K562 (cell line): ENCODE results near the gene GPRIN1.

Source experiments
- ASH1L ChIP-seq: fragments of 450-650 bp; IDR thresholded peaks from 2 replicates; pipeline ENCODE4 v1.6.1; 2018; ENCODE audit warnings: borderline replicate concordance, mild to moderate bottlenecking, low read depth; ENCODE audit not compliant: partially characterized antibody
- JUNB ChIP-seq: fragments of 450-650 bp; formaldehyde crosslinking; conservative IDR thresholded peaks from 2 replicates; pipeline ENCODE4 v1.4.0; 2020; ENCODE audit warnings: mild to moderate bottlenecking
- KLF6 ChIP-seq: fragments of 250-450 bp; sonication (Bioruptor Pico); IDR thresholded peaks from 2 replicates; pipeline ENCODE4 v1.4.0; 2020; ENCODE audit warnings: mild to moderate bottlenecking, moderate library complexity, borderline replicate concordance
- MEF2D ChIP-seq: conservative IDR thresholded peaks from 2 replicates; pipeline ENCODE4 v1.6.1; 2016; ENCODE audit warnings: low read depth, missing genetic modification characterization, missing compliant biosample characterization
- NFIC ChIP-seq: fragments of 450-650 bp; IDR thresholded peaks from 2 replicates; pipeline ENCODE4 v1.6.1; 2017; ENCODE audit warnings: mild to moderate bottlenecking, inconsistent platforms
- OTX1 ChIP-seq: fragments of 450-650 bp; formaldehyde crosslinking; IDR thresholded peaks from 2 replicates; pipeline ENCODE4 v1.4.0; 2022; ENCODE audit warnings: mild to moderate bottlenecking
- PML ChIP-seq: IDR thresholded peaks from 2 replicates; pipeline ENCODE4 v1.6.1; 2012; ENCODE audit warnings: low read length, inconsistent platforms
- RAD21 ChIP-seq, 2 experiments: fragments of 250-450 bp in 1 of 2; fragments of 450-650 bp in 1 of 2; sonication (Bioruptor Pico) in 1 of 2; formaldehyde crosslinking in 1 of 2; IDR thresholded peaks in 1 of 2; conservative IDR thresholded peaks in 1 of 2; 2 replicates each; pipeline versions ENCODE4 v1.4.0 to v1.8.0; 2020 to 2022; ENCODE audit warnings: mild to moderate bottlenecking in 2 of 2, moderate library complexity in 1 of 2
- ZNF263 ChIP-seq: sonication (generic); formaldehyde crosslinking; IDR thresholded peaks from 2 replicates; pipeline ENCODE4 v1.8.0; 2022; ENCODE audit warnings: mild to moderate bottlenecking, missing genetic modification reagents, borderline replicate concordance
- ZNF274 ChIP-seq: IDR thresholded peaks from 2 replicates; pipeline ENCODE4 v1.6.1; 2011; ENCODE audit warnings: low read depth, mild to moderate bottlenecking, low read length, moderate library complexity, borderline replicate concordance
- TF ChIP-seq, protein P1 (sequence below), 2 experiments: IDR thresholded peaks; 2 replicates each; pipeline ENCODE4 v1.6.1; 2012; ENCODE audit warnings: improper control_type of control experiment in 2 of 2, low read depth in 2 of 2, low read length in 2 of 2, borderline replicate concordance in 1 of 2
- TF ChIP-seq, protein P2 (sequence below), 3 experiments: fragments of 200-800 bp in 1 of 3; fragments of 250-450 bp in 1 of 3; fragments of 450-650 bp in 1 of 3; sonication (Bioruptor Pico) in 1 of 3; sonication (Bioruptor generic) in 1 of 3; formaldehyde crosslinking in 1 of 3; IDR thresholded peaks; 2 replicates each; pipeline versions ENCODE4 v1.6.1 to v1.8.0; 2016 to 2022; ENCODE audit warnings: mild to moderate bottlenecking in 2 of 3, missing genetic modification characterization in 2 of 3, missing compliant biosample characterization in 1 of 3, moderate library complexity in 1 of 3

DNA sequence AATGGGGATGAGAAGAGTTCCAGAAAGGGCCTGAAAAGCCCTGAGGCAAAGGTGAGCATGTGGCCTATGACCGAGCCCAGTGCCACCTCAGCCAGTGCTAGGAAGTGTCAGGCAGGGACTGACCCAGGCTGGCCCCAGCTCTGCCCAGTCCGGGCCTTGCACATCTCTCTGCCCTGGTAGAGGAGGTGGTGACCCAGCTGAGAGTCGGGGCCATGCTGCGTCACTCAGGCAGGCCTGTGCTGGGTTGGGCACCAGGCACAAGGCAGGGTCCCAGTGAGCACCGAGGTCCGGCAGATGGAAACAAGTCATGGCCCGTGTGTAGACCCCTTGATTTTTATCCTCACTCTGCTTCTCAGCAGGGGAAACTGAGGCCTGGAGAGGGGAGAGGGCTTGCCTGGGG, 60.1 kb downstream of the GPRIN1 start:
- TF ChIP-seq, protein P1, sequence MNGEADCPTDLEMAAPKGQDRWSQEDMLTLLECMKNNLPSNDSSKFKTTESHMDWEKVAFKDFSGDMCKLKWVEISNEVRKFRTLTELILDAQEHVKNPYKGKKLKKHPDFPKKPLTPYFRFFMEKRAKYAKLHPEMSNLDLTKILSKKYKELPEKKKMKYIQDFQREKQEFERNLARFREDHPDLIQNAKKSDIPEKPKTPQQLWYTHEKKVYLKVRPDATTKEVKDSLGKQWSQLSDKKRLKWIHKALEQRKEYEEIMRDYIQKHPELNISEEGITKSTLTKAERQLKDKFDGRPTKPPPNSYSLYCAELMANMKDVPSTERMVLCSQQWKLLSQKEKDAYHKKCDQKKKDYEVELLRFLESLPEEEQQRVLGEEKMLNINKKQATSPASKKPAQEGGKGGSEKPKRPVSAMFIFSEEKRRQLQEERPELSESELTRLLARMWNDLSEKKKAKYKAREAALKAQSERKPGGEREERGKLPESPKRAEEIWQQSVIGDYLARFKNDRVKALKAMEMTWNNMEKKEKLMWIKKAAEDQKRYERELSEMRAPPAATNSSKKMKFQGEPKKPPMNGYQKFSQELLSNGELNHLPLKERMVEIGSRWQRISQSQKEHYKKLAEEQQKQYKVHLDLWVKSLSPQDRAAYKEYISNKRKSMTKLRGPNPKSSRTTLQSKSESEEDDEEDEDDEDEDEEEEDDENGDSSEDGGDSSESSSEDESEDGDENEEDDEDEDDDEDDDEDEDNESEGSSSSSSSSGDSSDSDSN (IDR thresholded peaks at IDR 0.05; ENCODE audit: borderline replicate concordance in 1 of 2, low read depth in 2 of 2, low read length in 2 of 2): no peak
- no peak for TF ChIP-seq ASH1L
- TF ChIP-seq RAD21 (CRISPR knock-in tag; conservative IDR thresholded peaks at IDR 0.05 in 1 of 2, IDR thresholded peaks at IDR 0.05 in 1 of 2): no peak
- TF ChIP-seq NFIC: no peak
- TF ChIP-seq, protein P2, sequence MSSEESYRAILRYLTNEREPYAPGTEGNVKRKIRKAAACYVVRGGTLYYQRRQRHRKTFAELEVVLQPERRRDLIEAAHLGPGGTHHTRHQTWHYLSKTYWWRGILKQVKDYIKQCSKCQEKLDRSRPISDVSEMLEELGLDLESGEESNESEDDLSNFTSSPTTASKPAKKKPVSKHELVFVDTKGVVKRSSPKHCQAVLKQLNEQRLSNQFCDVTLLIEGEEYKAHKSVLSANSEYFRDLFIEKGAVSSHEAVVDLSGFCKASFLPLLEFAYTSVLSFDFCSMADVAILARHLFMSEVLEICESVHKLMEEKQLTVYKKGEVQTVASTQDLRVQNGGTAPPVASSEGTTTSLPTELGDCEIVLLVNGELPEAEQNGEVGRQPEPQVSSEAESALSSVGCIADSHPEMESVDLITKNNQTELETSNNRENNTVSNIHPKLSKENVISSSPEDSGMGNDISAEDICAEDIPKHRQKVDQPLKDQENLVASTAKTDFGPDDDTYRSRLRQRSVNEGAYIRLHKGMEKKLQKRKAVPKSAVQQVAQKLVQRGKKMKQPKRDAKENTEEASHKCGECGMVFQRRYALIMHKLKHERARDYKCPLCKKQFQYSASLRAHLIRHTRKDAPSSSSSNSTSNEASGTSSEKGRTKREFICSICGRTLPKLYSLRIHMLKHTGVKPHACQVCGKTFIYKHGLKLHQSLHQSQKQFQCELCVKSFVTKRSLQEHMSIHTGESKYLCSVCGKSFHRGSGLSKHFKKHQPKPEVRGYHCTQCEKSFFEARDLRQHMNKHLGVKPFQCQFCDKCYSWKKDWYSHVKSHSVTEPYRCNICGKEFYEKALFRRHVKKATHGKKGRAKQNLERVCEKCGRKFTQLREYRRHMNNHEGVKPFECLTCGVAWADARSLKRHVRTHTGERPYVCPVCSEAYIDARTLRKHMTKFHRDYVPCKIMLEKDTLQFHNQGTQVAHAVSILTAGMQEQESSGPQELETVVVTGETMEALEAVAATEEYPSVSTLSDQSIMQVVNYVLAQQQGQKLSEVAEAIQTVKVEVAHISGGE (CRISPR knock-in tag; IDR thresholded peaks at IDR 0.05): no peak
- no peak for TF ChIP-seq JUNB (CRISPR knock-in tag)
- TF ChIP-seq MEF2D: no peak
- no peak for TF ChIP-seq KLF6 (CRISPR knock-in tag)
- TF ChIP-seq OTX1 (CRISPR knock-in tag): no peak
- TF ChIP-seq ZNF263: no peak
- no peak for TF ChIP-seq PML
- TF ChIP-seq ZNF274: no peak
